Left ventricle myocardium superior (tissue), 1 donor: Measurements from ENCODE around the gene EEF2K. TPM values are rescaled to one million over a fixed set of nuclear protein-coding genes. Genes with fewer than 3 reads are reported as not detected.
"Not testable (repeated sequence)": the region's sequence is repeated elsewhere in the genome, so short reads cannot be mapped to it uniquely, and the experiment has no call there.

ENCODE experiments used
- ATAC-seq: fragments of 200-7000 bp; cut with Tn5 transposase; one replicate; pipeline ENCODE4 v1.9.1; 2020; ENCODE audit warnings: mild to moderate bottlenecking, moderate library complexity
- DNase-seq: peaks from one replicate; pipeline ENCODE4 v3.0.0-alpha.2; 2020
- intact Hi-C: fragments of 100-400 bp; cut with micrococcal nuclease; formaldehyde crosslinking; loops from one replicate; pipeline ENCODE4 v1.11.0; 2022
- total RNA-seq: library from RNA; stranded (reverse); fragmentation: NEBNext Ultra II Directional; extraction: Animal tissue kit (Norgen Biotek cat#: 25700); gene quantifications from one replicate; pipeline ENCODE4 v1.2.1, GENCODE V29; 2021
- donor health status: DM: no; HTN: yes; CAD: no; lungs with severe emphysema.

The EEF2K gene
- total RNA-seq, 1 donor from 2014 or later = 29.9 TPM

GRCh38 chr16:22301423-22301822 is 95.3 kb downstream of the EEF2K start:
- ATAC-seq, DNase-seq, intact Hi-C loops: not testable (repeated sequence)

DNA sequence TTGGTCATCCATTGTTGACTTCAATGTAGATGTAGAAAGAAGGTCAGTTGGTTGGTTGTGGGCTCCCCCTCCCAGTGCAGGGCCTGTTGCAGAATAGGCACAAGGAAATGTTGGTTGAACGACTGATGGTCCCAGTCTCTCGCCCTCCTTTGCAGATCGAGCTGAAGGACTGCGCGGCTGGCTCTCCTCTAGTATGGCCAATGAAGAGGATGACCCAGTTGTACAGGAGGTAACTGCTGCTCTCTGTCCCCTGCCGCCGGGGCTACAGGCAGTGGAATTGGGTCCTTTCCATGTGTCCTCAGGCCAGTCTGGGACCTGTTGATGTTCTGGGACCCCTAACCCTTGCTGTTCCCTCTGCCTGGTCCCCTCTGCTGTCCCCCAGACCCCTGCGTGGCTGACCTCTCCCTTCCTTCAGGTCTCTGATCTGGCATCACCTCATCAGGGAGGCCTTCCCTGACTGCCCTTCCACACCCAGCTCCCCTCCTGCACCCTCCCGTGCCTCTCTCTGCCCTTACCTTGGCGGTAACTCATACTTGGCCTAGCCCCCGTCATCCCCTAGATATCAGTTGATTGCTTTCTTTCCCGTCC is 96.8 kb downstream of the EEF2K start:
- DNase-seq (no peak), ATAC-seq (no peak)
- intact Hi-C loops = no loop called here

DNA sequence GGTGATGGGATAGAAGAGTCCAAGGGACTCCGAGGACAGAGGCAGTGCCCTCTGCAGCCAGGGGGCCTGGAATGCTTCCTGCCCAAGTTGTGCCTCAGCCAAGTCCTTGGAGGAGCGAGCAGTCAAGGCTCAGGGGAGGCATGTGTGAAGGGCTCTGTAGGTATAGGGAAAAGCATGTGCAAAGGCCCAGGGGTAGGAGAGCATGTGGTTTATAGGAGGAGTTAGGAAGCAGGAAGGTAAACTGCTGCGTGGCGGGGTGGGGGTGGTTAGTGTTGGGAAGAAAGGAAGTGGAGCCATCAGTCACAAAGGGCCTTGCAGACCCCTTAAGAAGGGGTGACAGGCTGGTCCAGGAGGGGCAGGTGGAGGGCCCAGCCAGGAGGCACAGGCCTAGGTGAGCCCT is 98.3 kb downstream of the EEF2K start:
- ATAC-seq = no peak
- DNase-seq = no peak
- intact Hi-C loops = no loop called here

DNA sequence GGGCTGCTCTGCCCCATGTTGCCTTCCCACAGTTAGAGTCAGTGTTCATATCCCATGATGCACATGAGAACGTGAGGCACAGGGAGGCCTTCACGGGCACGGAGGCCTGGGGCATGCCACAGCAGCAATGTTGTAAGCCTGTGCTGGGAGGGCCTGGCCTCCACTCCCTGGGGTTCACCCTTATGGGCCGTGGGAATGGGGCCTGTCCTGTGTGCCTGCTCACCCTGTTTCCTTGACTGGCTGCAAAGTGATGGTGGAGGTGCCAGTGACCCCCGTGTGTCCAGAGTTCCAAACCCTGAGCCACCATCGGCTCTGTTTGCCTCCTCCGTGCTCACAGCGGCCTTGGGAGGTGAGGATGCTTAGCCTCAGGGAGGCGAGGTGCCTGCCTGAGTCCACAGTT is 100.7 kb downstream of the EEF2K start:
- DNase-seq = no peak
- no peak for ATAC-seq
- intact Hi-C loops = no loop called here

- intact Hi-C loops = no loop called here
- no peak for ATAC-seq
These were observed 101.8 kb downstream of the EEF2K start for GRCh38 chr16:22307838-22308237.

DNA sequence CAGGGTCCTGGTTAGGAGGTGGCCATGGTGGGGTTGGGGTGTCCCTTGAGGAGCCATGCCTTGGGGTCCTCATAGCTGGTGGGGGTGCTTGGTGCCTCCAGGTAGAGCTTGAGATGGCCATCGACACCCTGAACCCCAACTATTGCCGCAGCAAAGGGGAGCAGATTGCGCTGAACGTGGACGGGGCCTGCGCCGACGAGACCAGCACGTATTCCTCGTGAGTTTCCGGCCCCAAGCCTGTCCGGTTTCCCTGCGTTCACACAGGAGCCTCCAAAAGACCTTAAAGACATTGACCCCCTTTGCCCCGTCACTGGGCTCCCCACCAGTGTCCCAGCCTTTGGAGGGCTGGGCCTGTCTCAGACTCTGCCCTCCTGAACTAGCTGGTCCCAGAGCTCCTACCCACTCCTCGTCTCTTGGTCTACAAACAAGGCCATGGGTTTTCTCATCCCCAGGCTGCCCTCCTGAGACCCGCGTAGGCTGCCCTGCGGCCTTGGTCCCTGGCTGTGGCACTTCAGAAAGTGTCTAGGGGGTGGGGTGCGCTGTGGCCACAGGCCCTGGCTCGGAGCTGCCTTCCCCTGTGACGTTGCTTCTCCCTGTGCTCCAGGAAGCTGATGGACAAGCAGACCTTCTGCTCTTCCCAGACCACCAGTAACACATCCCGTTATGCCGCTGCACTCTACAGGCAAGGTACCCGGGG is 102.9 kb downstream of the EEF2K start:
- no peak for DNase-seq
- intact Hi-C loops = no loop called here
- no peak for ATAC-seq

More at GRCh38 chr16:22307838-22308237, 101.8 kb downstream of the EEF2K start:
- no peak for DNase-seq

GRCh38 chr16:22311520-22311919 is 105.4 kb downstream of the EEF2K start:
- DNase-seq (no peak), ATAC-seq (no peak)
- intact Hi-C loops = no loop called here

DNA sequence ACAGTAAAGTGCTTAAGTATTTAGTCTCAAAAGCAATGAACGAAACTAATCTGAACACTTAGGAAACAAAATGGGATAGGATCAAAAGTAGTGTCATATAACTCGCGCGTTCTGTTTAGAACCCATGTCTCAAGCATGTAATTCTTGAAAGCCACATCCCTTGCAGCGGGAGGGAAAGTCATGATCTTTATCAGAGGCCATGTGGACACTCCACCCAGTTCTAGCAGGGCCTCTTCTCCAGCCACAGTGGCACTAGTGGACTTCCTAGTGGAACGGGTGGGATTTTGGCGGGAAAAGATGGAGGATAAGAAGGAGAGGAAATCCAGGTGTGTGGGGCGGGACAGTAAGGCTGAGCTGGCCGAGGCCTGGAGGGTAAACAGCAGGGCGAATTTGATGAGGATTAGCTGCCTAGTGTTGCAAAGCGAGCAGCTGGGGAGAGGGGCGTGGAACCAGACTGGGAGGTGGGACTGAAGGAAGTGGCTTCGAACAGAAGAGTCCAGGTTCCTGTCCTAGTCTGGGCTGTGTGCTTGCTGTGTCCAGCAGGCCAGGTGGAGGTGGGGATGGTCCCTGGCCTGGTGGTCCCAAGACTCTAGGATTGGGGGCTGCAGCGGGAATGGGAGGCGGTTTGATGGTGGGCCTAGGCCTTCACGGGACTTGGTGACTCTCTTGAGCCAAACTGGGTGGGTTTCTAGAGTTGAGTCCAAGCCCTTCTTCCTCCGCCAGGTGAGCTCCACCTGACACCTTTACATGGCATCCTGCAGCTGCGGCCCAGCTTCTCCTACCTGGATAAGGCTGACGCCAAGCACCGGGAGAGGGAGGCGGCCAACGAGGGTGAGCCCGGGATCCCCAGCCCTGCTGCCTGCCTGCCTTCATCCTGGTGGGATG is 107.1 kb downstream of the EEF2K start:
- DNase-seq = no peak
- intact Hi-C loops = no loop called here
- ATAC-seq = no peak

GRCh38 chr16:22313876-22314470 is 107.9 kb downstream of the EEF2K start:
- DNase-seq (no peak), ATAC-seq (no peak)
- intact Hi-C loops = no loop called here

GRCh38 chr16:22314661-22315626 is 108.9 kb downstream of the EEF2K start:
- no peak for DNase-seq
- no peak for ATAC-seq
- intact Hi-C loops = no loop called here

DNA sequence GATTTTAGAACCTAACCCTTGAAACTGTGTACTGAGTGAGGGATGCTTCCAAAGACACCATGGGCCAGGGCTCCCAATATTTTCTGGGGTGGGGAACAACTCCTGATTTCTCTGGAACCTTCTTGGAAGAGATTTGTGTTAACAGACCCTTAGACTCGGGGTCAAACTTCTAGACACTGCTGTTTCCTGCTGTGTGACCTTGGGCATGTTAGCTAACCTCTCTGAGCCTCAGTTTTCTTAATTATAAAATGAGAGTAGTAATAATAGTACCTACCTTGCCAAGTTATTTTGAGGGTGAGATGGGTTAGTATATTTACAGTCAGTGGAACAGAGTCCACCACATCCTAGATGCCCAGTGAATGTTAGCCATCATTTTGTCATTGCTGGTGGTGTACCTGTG is 109.9 kb downstream of the EEF2K start:
- DNase-seq = no peak
- intact Hi-C loops = no loop called here
- no peak for ATAC-seq

- DNase-seq = no peak
- intact Hi-C loops = no loop called here
- no peak for ATAC-seq
These were observed 110.3 kb downstream of the EEF2K start for GRCh38 chr16:22316411-22316811.

- DNase-seq (no peak), ATAC-seq (no peak)
- intact Hi-C loops = no loop called here
These were observed 111.0 kb downstream of the EEF2K start for GRCh38 chr16:22317001-22317530.

- ATAC-seq = no peak
- no peak for DNase-seq
- intact Hi-C loops = no loop called here
These were observed 111.5 kb downstream of the EEF2K start for GRCh38 chr16:22317625-22318024.

DNA sequence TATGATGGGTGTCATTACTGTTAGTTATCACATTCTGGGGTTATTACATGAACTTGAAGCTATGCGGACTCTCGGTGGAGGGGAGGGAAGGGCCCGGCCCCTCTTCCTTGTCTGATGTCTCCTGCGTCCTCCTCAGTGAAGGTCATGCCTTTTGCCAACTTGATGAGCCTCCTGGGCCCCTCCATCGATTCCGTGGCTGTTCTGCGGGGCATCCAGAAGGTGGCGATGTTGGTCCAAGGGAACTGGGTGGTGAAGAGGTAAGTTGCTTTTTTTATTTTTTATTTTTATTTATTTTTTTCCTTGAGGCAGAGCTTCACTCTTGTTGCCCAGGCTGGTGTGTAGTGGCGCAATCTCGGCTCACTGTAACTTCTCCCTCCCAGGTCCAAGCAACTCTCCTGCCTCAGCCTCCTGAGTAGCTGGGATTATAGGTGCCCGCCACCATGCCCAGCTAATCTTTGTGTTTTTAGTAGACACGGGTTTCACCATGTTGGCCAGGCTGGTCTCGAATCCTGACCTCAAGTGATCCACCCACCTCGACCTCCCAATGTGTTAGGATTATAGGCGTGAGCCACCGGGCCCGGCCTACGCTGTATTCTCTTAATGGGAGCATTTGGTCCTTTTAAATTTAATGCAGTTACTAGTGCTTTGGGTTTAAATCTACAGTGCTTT is 112.7 kb downstream of the EEF2K start:
- intact Hi-C loops = no loop called here
- no peak for DNase-seq
- ATAC-seq = peak; percentile 12

DNA sequence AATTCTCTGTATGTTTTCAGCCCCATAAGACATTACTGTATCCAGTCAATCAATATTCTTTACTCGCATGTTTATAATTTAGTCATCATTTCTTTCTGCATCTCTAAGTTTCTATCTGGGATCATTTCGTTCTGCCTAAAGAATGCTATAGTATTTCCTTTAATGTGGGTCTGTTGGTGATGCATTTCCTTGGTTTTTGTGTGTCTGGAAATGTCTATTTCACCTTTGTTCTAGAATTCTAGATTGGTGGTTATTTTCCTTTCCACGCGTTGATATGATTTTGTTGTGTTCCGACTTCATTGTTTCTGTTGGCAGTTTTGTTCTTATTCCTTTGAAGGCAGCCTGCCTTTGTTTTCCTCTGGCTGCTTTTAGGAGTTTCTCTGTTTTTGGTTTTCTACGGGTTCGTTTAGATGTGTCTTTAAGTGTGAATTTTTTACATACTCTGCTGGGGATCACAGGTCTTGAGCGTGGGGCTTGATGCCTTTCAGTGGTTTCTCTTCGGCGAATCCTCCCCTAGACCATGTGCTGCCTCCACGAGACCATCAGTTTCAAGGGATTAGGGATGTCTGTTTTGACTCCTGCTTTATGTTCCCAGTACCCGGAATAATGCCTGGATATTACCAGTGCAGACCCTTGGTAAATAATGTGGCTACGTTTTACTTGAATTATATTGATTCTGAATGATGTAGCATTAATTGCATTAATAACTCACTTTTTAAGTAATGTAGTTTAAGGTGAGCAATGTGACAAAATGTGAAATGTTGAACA is 114.7 kb downstream of the EEF2K start:
- ATAC-seq = no peak
- intact Hi-C loops = no loop called here
- DNase-seq = no peak

DNA sequence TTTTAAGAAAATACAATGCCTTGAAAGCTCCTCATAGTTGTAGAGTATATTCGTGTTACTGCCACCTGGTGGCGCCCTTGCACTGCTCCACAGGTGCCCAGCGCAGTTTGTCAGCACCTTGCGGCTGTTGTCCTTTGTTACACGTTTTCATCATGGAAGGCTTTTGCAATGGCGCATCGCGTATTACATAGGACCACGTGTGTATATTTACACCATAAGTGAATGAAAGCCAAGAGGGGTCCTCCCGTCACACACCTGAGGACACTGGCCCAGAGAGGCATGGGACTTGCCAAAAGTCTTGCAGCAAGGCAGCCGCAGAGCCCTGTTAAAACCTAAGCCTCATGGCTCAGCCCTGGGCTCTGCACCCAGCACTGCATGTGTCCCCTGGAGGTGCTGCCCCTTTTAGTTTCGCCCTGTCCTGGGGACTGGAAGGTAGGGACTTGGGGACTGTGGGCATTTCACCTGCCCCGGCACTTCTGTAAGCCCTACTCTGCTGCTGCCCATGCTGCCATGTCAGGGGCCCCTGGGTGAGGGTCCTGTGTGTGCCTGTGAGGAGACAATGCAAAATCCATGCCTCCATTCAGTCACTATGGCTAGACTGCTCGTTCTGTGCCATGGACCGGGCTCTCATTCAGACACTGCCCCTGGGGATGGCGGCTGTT is 115.4 kb downstream of the EEF2K start:
- DNase-seq = peak; percentile 79
- ATAC-seq = peak; percentile 70
- intact Hi-C loops = no loop called here
